ENCODE measurements around the gene ENOX2. TPM values are rescaled to one million over a fixed set of nuclear protein-coding genes. Genes with fewer than 3 reads are reported as not detected.

The ENOX2 gene
- total RNA-seq, 2 donors from 2014 or later: 16.6 to 19.8 TPM

GRCh38 chrX:130789793-130790192, 113.2 kb downstream of the ENOX2 start:
- ATAC-seq: no peak
- no peak for DNase-seq (ENCODE audit: low spot score)
- Mint-ChIP-seq H3K27ac (no peak overlapping the region), H3K27me3 (no peaks in the 10 kb centered on the region), H3K9me3 (no peaks in the 10 kb centered on the region), H3K4me3 (no peak overlapping the region), H3K36me3 (no peaks in the 10 kb centered on the region), H3K4me1 (ENCODE audit: low read depth in 2 of 2) (no peaks in the 10 kb centered on the region)

- Mint-ChIP-seq H3K36me3 (no peaks in the 10 kb centered on the region), H3K27me3 (no peaks in the 10 kb centered on the region), H3K4me3 (no peak overlapping the region), H3K9me3 (no peaks in the 10 kb centered on the region), H3K27ac (no peak overlapping the region), H3K4me1 (ENCODE audit: low read depth in 2 of 2) (no peaks in the 10 kb centered on the region)
- DNase-seq (ENCODE audit: low spot score) (no peak), ATAC-seq (no peak)
Observed at GRCh38 chrX:130788786-130789581, 114.0 kb downstream of the ENOX2 start.

- Mint-ChIP-seq H3K4me1 (ENCODE audit: low read depth in 2 of 2) (no peaks in the 10 kb centered on the region), H3K27me3 (no peaks in the 10 kb centered on the region), H3K4me3 (no peak overlapping the region), H3K36me3 (no peaks in the 10 kb centered on the region), H3K9me3 (no peaks in the 10 kb centered on the region), H3K27ac (no peak overlapping the region)
- no peak for DNase-seq (ENCODE audit: low spot score)
- ATAC-seq: no peak
Observed at GRCh38 chrX:130786030-130786429, 117.0 kb downstream of the ENOX2 start.

GRCh38 chrX:130778773-130779172, 124.2 kb downstream of the ENOX2 start:
- Mint-ChIP-seq H3K36me3 (peaks cover 5% of the 10 kb centered on the region), H3K27ac (no peak overlapping the region)

GRCh38 chrX:130775849-130776248, 127.2 kb downstream of the ENOX2 start:
- Mint-ChIP-seq H3K27me3 (peaks cover 0 to 3% of the 10 kb centered on the region in 2 donors), H3K36me3 (peaks cover 5% of the 10 kb centered on the region), H3K9me3 (no peaks in the 10 kb centered on the region), H3K4me1 (ENCODE audit: low read depth in 2 of 2) (peaks cover 14 to 18% of the 10 kb centered on the region in 2 donors), H3K27ac (no peak overlapping the region), H3K4me3 (no peak overlapping the region)
- DNase-seq (ENCODE audit: low spot score): no peak
- ATAC-seq: no peak

More at GRCh38 chrX:130778773-130779172, 124.2 kb downstream of the ENOX2 start:
- DNase-seq (ENCODE audit: low spot score): no peak
- Mint-ChIP-seq H3K9me3 (no peaks in the 10 kb centered on the region), H3K4me3 (no peak overlapping the region), H3K27me3 (peaks cover 0 to 3% of the 10 kb centered on the region in 2 donors), H3K4me1 (ENCODE audit: low read depth in 2 of 2) (no peaks in the 10 kb centered on the region)
- ATAC-seq: no peak

- H3K36me3 Mint-ChIP-seq: no peaks in the 10 kb centered on the region
- H3K9me3 Mint-ChIP-seq: no peaks in the 10 kb centered on the region
- peak overlapping the region in 1 of 2 donors; percentile 5 for H3K27ac Mint-ChIP-seq
- H3K27me3 Mint-ChIP-seq: peaks cover 0 to 4% of the 10 kb centered on the region in 2 donors
- no peak for ATAC-seq
- DNase-seq (ENCODE audit: low spot score): no peak
- peaks cover 17 to 21% of the 10 kb centered on the region in 2 donors for H3K4me1 Mint-ChIP-seq (ENCODE audit: low read depth in 2 of 2)
- no peak overlapping the region for H3K4me3 Mint-ChIP-seq
Observed at GRCh38 chrX:130772776-130773143, 130.2 kb downstream of the ENOX2 start.

- H3K4me3 Mint-ChIP-seq: no peak overlapping the region
- H3K9me3 Mint-ChIP-seq: no peaks in the 10 kb centered on the region
- H3K27me3 Mint-ChIP-seq: peaks cover 0 to 4% of the 10 kb centered on the region in 2 donors
- no peaks in the 10 kb centered on the region for H3K36me3 Mint-ChIP-seq
- peaks cover 17 to 21% of the 10 kb centered on the region in 2 donors for H3K4me1 Mint-ChIP-seq (ENCODE audit: low read depth in 2 of 2)
- ATAC-seq (peak; percentile 38 to 55), DNase-seq (ENCODE audit: low spot score) (no peak)
- peak overlapping the region in 1 of 2 donors; percentile 5 for H3K27ac Mint-ChIP-seq
Observed at GRCh38 chrX:130772105-130772775, 130.8 kb downstream of the ENOX2 start.

- ATAC-seq: peak in 1 of 2 donors; percentile 45
- Mint-ChIP-seq H3K36me3 (no peaks in the 10 kb centered on the region), H3K4me1 (ENCODE audit: low read depth in 2 of 2) (peaks cover 17 to 21% of the 10 kb centered on the region in 2 donors), H3K27me3 (peaks cover 0 to 4% of the 10 kb centered on the region in 2 donors), H3K27ac (peak overlapping the region in 1 of 2 donors; percentile 5), H3K9me3 (no peaks in the 10 kb centered on the region), H3K4me3 (peak overlapping the region; percentile 66)
- no peak for DNase-seq (ENCODE audit: low spot score)
Observed at GRCh38 chrX:130771648-130772047, 131.4 kb downstream of the ENOX2 start.

- Mint-ChIP-seq H3K4me3 (peak overlapping the region; percentile 66), H3K4me1 (ENCODE audit: low read depth in 2 of 2) (peaks cover 17 to 21% of the 10 kb centered on the region in 2 donors), H3K9me3 (no peaks in the 10 kb centered on the region), H3K36me3 (no peaks in the 10 kb centered on the region), H3K27ac (peak overlapping the region in 1 of 2 donors; percentile 5), H3K27me3 (peaks cover 0 to 4% of the 10 kb centered on the region in 2 donors)
- DNase-seq (ENCODE audit: low spot score) (no peak), ATAC-seq (no peak)
Observed at GRCh38 chrX:130771230-130771629, 131.8 kb downstream of the ENOX2 start.

- peaks cover 17 to 21% of the 10 kb centered on the region in 2 donors for H3K4me1 Mint-ChIP-seq (ENCODE audit: low read depth in 2 of 2)
- ATAC-seq: peak in 1 of 2 donors; percentile 58
- no peak for DNase-seq (ENCODE audit: low spot score)
Observed at GRCh38 chrX:130770615-130771014, 132.4 kb downstream of the ENOX2 start.

GRCh38 chrX:130769835-130770234, 133.2 kb downstream of the ENOX2 start:
- H3K27ac Mint-ChIP-seq: no peak overlapping the region
- ATAC-seq: no peak
- no peak overlapping the region for H3K4me3 Mint-ChIP-seq
- peaks cover 0 to 4% of the 10 kb centered on the region in 2 donors for H3K27me3 Mint-ChIP-seq
- peaks cover 17 to 21% of the 10 kb centered on the region in 2 donors for H3K4me1 Mint-ChIP-seq (ENCODE audit: low read depth in 2 of 2)
- DNase-seq (ENCODE audit: low spot score): no peak
- no peaks in the 10 kb centered on the region for H3K36me3 Mint-ChIP-seq
- no peaks in the 10 kb centered on the region for H3K9me3 Mint-ChIP-seq

More at GRCh38 chrX:130770615-130771014, 132.4 kb downstream of the ENOX2 start:
- no peaks in the 10 kb centered on the region for H3K9me3 Mint-ChIP-seq
- no peak overlapping the region for H3K27ac Mint-ChIP-seq
- peaks cover 0 to 4% of the 10 kb centered on the region in 2 donors for H3K27me3 Mint-ChIP-seq
- H3K4me3 Mint-ChIP-seq: no peak overlapping the region
- no peaks in the 10 kb centered on the region for H3K36me3 Mint-ChIP-seq

- H3K9me3 Mint-ChIP-seq: no peaks in the 10 kb centered on the region
- no peak overlapping the region for H3K27ac Mint-ChIP-seq
- H3K4me3 Mint-ChIP-seq: no peak overlapping the region
- peaks cover 0 to 2% of the 10 kb centered on the region in 2 donors for H3K27me3 Mint-ChIP-seq
- ATAC-seq (no peak), DNase-seq (ENCODE audit: low spot score) (no peak)
- H3K36me3 Mint-ChIP-seq: peaks cover 5% of the 10 kb centered on the region
- no peaks in the 10 kb centered on the region for H3K4me1 Mint-ChIP-seq (ENCODE audit: low read depth in 2 of 2)
Observed at GRCh38 chrX:130758072-130758471, 144.9 kb downstream of the ENOX2 start.

GRCh38 chrX:130756233-130756632, 146.8 kb downstream of the ENOX2 start:
- Mint-ChIP-seq H3K4me3 (no peak overlapping the region), H3K27ac (no peak overlapping the region)
- ATAC-seq: no peak

GRCh38 chrX:130754353-130754752, 148.7 kb downstream of the ENOX2 start:
- no peak for DNase-seq (ENCODE audit: low spot score)
- Mint-ChIP-seq H3K4me1 (ENCODE audit: low read depth in 2 of 2) (no peaks in the 10 kb centered on the region), H3K27ac (no peak overlapping the region), H3K36me3 (no peaks in the 10 kb centered on the region), H3K4me3 (no peak overlapping the region), H3K27me3 (no peaks in the 10 kb centered on the region), H3K9me3 (no peaks in the 10 kb centered on the region)
- ATAC-seq: no peak

More at GRCh38 chrX:130756233-130756632, 146.8 kb downstream of the ENOX2 start:
- no peaks in the 10 kb centered on the region for H3K27me3 Mint-ChIP-seq
- no peaks in the 10 kb centered on the region for H3K36me3 Mint-ChIP-seq
- no peaks in the 10 kb centered on the region for H3K4me1 Mint-ChIP-seq (ENCODE audit: low read depth in 2 of 2)
- no peaks in the 10 kb centered on the region for H3K9me3 Mint-ChIP-seq
- no peak for DNase-seq (ENCODE audit: low spot score)
